ENCODE results near the gene PHF2. TPM values are rescaled to one million over a fixed set of nuclear protein-coding genes. Genes with fewer than 3 reads are reported as not detected.
"Not testable (repeated sequence)": the region's sequence is repeated elsewhere in the genome, so short reads cannot be mapped to it uniquely, and the experiment has no call there.

Gene PHF2
- total and polyA plus RNA-seq, 2 of the 8 experiments (the other 6 are each of a cell fraction or from before 2014, with no cell fraction given) = 3.4 to 9.4 TPM

DNA sequence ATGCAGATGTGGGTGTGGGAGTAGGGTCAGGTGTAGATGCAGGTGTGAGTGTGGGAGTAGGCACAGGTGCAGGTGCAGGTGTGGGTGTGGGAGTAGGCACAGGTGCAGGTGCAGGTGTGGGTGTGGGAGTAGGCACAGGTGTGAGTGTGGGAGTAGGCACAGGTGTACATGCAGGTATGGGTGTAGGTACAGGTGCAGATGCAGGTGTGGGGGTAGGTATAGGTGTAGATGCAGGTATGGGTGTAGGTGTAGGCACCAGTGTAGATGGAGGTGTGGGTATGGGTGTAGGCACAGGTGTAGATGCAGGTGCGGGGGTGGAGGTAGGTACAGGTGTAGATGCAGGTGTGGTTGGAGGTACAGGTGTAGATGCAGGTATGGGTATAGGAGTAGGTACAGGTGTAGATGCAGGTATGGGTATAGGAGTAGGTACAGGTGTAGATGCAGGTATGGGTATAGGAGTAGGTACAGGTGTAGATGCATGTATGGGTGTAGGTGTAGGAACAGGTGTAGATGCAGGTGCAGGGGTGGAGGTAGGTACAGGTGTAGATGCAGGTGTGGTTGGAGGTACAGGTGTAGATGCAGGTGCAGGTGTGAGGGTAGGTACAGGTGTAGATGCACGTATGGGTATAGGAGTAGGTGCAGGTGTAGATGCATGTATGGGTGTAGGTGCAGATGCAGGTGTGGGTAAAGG is 96.1 kb downstream of the PHF2 start:
- H2AK5ac ChIP-seq (ENCODE audit: low read depth, low read length); H3K14ac ChIP-seq (ENCODE audit: insufficient read length); H3K27me3 ChIP-seq (replicated peaks in 1 of 4; ENCODE audit: control insufficient read depth in 3 of 4, extremely low read depth in 1 of 4, insufficient read depth in 3 of 4, low read length in 3 of 4); H3K4me2 ChIP-seq (ENCODE audit: insufficient read depth in 1 of 2, low read depth in 2 of 2, low read length in 2 of 2); FAIRE-seq; H3K4me3 ChIP-seq (ENCODE audit: extremely low read depth in 1 of 4, insufficient read depth in 2 of 4, low read depth in 3 of 4, low read length in 4 of 4); POLR2A ChIA-PET (ENCODE audit: partially characterized antibody); H3K4me1 ChIP-seq (replicated peaks in 1 of 4; ENCODE audit: control insufficient read depth in 3 of 4, insufficient read depth in 4 of 4, low read length in 3 of 4); H2BK12ac ChIP-seq (ENCODE audit: low read depth, low read length); H2AFZ ChIP-seq (ENCODE audit: low read length); DNase-seq (ENCODE audit: low read depth in 1 of 2, low spot score in 2 of 2); H3K27ac ChIP-seq (ENCODE audit: low read depth, low read length); H3K23me2 ChIP-seq (ENCODE audit: low read depth, low read length); H2BK5ac ChIP-seq (ENCODE audit: low read depth, low read length); H4K5ac ChIP-seq (ENCODE audit: insufficient read length, low read depth, low read length); H4K20me1 ChIP-seq (replicated peaks in 1 of 2; ENCODE audit: control insufficient read depth in 1 of 2, insufficient read depth in 2 of 2, low read length in 2 of 2); H3K9me3 ChIP-seq (ENCODE audit: insufficient read depth in 2 of 2, low read depth in 1 of 2, low read length in 1 of 2); H3K79me2 ChIP-seq (ENCODE audit: control insufficient read depth in 1 of 2, insufficient read depth in 2 of 2, low read length in 2 of 2); H3K79me1 ChIP-seq (ENCODE audit: low read depth, low read length); H3K23ac ChIP-seq (ENCODE audit: insufficient read length); H2BK15ac ChIP-seq (ENCODE audit: low read length); H4K8ac ChIP-seq (ENCODE audit: extremely low read depth, insufficient read depth, low read length); H3K18ac ChIP-seq (ENCODE audit: extremely low read depth, low read length); H3K56ac ChIP-seq (replicated peaks; ENCODE audit: insufficient read length, low read depth, low read length); H3K4ac ChIP-seq (replicated peaks; ENCODE audit: insufficient read length, low read depth, low read length); H2BK120ac ChIP-seq (replicated peaks; ENCODE audit: low read depth, low read length); H3K9ac ChIP-seq (replicated peaks in 1 of 4; ENCODE audit: extremely low read depth in 1 of 4, low read depth in 3 of 4, low read length in 3 of 4); H3K36me3 ChIP-seq (ENCODE audit: control insufficient read depth in 2 of 4, insufficient read depth in 4 of 4, low read length in 3 of 4); H2BK20ac ChIP-seq (ENCODE audit: low read length); H4K91ac ChIP-seq (replicated peaks; ENCODE audit: insufficient read length, low read length): not testable (repeated sequence)
- CTCF ChIA-PET (ENCODE audit: partially characterized antibody) = interaction anchor here (1.1 kb wide), 1 partner anchor 152 kb away, joined by 3 read pairs; no protein-coding TSS in a partner anchor
- WGBS, 2 experiments (ENCODE audit: extremely low coverage in 1 of 2, insufficient coverage in 1 of 2, insufficient read length in 1 of 2, insufficient replicate concordance in 2 of 2, low coverage in 1 of 2, low lambda C conversion rate in 2 of 2, missing lambda C conversion rate in 1 of 2) = 97% methylated on average over 2 of the region's 2 CpGs; no CpG with 5 or more reads in 1 of the 2 experiments

All from H1 (cell line).